HG02973 (cell line): ENCODE data around the gene KLK6.
"Not testable (repeated sequence)": the region's sequence is repeated elsewhere in the genome, so short reads cannot be mapped to it uniquely, and the experiment has no call there.

Experiments used
- ATAC-seq: cut with Tn5 transposase; IDR thresholded peaks from one replicate; pipeline ENCODE4 v1.9.1; 2021; ENCODE audit warnings: moderate library complexity; ENCODE audit not compliant: unreplicated experiment

KLK6 gene

GRCh38 chr19:50994129-50994528 lies 24.7 kb upstream of the KLK6 start:
- no peak for ATAC-seq

DNA sequence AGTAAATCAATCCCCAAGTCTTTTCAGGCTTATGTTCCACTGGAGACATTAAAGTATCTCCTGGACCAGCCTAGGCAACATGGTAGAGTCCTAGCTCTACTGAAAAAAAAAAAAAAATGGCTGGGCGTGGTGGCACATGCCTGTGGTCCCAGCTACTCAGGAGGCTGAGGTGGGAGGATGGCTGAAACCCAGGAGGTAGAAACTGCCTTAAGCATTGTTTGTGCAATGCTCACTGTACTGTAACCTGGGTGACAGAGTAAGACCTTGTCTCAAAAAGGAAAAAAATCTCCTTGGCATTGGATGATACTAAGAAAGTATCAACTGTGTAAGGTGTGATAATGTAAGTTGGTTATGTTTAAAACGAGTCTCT lies 23.3 kb upstream of the KLK6 start:
- ATAC-seq, result no peak

- ATAC-seq, result not testable (repeated sequence)
Observed at GRCh38 chr19:50984416-50984815, 15.0 kb upstream of the KLK6 start.

GRCh38 chr19:50983625-50984292 lies 14.4 kb upstream of the KLK6 start, which contains the start of gene KLK7:
Gene KLK7, minus strand, starts transcription at chr19:50983917. Its CDS starts 1,518 bp downstream, at chr19:50982399.
- no peak for ATAC-seq

- no peak for ATAC-seq
Observed at GRCh38 chr19:50982186-50982585, 12.8 kb upstream of the KLK6 start.

- no peak for ATAC-seq
Observed at GRCh38 chr19:50981587-50982146, 12.3 kb upstream of the KLK6 start.

DNA sequence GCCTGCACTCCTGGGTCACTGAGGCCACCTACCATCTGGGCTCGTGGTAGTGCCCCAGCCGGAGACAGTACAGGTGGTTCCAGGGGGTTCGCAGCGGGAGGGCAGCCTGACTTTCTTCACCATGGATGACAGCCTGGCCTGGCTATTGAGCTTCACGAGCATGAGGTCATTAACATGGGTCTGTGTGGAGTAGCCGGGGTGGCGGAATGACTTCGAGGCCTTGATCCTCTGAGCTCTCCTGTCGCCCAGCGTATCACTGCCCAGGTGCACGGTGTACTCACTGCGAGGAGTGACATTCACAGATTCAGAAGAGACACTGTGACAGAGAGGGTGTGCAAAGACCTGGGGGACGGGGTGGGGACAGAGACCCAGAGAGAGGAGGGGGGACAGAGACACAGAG lies 10.8 kb upstream of the KLK6 start:
- no peak for ATAC-seq

- no peak for ATAC-seq
Observed at GRCh38 chr19:50979758-50980157, 10.4 kb upstream of the KLK6 start.

DNA sequence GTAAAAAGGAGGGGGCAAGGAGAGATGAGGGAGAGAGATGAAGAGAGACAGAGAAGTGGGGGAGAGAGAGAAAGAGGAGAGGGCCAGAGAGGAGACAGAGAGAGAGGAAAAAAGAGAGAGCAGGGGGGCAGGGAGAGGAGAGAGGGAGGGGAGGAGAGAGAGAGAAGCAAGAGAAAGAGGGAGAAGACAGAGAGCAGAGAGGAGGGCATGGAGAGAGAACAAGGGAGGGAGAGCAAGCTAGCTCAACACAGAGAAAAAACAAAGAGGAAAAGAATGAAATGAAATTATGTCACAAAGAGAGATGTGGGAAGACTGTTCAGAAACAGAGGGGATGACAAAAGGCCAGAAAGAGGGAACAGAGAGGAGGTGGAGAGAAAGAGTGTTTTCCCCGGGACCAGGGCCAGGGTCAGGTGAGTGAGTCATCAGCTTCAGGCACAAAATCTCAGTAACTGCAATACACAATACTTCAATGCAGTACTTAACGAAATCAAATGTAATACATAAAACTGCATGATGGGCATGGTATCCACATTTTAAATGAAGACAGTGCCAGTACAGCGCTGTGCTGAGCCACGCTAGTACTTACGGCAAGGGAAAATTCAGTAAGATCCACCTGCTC lies 9.5 kb upstream of the KLK6 start:
- no peak for ATAC-seq

- ATAC-seq, result no peak
Observed at GRCh38 chr19:50977626-50978025, 8.2 kb upstream of the KLK6 start.

DNA sequence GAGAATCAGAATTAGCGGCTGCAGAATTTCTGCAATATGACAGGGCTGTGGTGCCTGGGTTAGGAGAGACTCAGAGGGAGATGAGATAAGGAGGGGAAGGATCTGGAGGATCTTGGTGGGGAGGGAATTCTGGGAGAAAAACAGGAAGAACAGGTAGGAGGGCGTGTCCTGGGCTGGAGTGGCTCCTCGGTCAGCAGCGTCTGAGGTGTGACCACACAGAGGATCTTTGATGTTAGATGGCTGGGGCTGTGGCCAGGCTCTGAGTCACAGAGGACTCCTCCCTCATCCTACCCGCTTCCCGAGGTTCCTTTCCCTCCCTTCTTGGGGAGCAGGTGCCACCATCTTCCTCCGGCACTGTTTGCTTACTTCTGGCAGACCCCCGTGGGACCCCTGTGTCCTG lies 6.4 kb upstream of the KLK6 start:
- ATAC-seq, result no peak

DNA sequence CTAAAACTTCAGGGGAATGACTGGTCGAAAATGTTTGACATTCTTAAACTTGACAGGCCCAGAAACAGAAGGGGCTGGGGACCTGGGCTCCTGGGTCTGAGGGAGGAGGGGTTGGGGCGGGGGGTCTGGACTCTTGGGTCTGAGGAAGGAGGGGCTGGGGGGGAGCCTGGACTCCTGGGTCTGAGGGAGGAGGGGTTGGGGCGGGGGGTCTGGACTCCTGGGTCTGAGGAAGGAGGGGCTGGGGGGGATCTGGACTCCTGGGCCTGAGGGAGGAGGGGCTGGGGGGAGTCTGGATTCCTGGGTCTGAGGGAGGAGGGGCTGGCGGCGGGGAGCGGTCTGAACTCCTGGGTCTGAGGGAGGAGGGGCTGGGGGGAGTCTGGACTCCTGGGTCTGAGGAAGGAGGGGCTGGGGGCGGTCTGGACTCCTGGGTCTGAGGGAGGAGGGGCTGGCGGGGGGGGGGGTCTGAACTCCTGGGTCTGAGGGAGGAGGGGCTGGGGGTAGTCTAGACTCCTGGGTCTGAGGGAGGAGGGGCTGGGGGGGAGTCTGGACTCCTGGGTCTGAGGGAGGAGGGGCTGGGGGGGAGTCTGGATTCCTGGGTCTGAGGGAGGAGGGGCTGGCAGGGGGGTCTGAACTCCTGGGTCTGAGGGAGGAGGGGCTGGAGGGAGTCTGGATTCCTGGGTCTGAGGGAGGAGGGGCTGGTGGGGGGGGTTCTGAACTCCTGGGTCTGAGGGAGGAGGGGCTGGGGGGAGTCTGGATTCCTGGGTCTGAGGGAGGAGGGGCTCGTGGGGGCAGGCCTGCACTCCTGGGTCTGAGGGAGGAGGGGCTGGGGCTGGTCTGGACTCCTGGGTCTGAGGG lies 5.5 kb upstream of the KLK6 start:
- no peak for ATAC-seq

DNA sequence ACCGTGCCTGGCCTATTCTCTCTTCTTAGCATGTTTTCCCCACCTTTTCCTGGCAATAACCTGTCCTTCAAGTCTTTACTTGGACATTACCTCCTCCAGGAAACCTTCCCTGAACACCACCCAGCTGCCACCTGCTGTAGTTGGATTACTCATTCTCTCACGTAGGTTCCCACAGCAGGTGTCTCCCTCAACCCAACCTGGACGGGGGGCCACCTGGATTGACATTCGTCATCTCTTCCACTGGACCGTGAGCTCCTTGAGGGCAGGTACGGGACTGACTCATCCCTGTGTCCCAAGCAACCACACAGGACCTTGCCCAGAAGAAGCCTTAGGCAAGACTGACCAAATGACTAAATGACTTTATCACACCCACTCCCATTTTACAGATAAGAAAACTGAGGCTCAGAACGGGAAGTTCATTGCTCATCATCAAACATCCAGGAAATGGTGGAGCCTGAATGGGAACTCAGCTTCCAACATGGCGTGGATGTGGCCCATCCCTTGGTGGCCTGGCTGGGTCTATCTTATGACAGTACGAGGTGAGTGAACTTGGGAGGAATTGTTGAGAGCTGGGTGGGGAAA lies 3.5 kb upstream of the KLK6 start:
- no peak for ATAC-seq

DNA sequence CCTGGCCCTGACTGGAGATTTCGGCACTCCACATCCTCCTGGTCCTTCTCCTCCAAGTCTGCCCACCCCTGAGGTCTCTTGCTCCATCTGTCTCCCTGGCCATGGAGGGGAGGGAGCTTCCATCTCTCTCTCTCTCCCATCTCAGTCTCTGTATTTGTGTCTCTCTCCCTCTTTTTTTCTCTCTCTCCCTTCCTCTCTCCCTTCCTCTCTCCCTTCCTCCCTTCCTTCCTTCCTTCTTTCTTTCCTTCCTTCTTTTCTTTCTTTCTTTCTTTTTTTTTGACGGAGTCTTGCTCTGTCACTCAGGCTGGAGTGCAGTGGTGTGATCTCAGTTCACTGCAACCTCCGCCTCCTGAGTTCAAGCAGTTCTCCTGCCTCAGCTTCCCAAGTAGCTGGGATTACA lies 419 bp upstream of the KLK6 start:
- not testable (repeated sequence) for ATAC-seq

- ATAC-seq, result no peak
Observed at GRCh38 chr19:50968716-50969412, 527 bp downstream of the KLK6 start.

GRCh38 chr19:50967929-50968715 lies 1.3 kb downstream of the KLK6 start:
- ATAC-seq, result no peak

GRCh38 chr19:50964266-50964665 lies 5.1 kb downstream of the KLK6 start:
- no peak for ATAC-seq

- ATAC-seq, result no peak
Observed at GRCh38 chr19:50963381-50963780, 6.0 kb downstream of the KLK6 start.

GRCh38 chr19:50962245-50962644 lies 7.1 kb downstream of the KLK6 start:
- ATAC-seq, result no peak
